ENCODE results near the gene GPRC5B. TPM values are rescaled to one million over a fixed set of nuclear protein-coding genes. Genes with fewer than 3 reads are reported as not detected.

Gene GPRC5B
- total RNA-seq, 1 donor from 2014 or later, result under 0.01 TPM

GRCh38 chr16:19892902-19893301 is 8.3 kb upstream of the GPRC5B start:
- H3K27me3 ChIP-seq (ENCODE audit: control insufficient read depth, insufficient read depth, low read length), result no peaks in the 10 kb centered on the region
- no peak overlapping the region for H3K4me3 ChIP-seq (ENCODE audit: low read depth, low read length)
- no peak for TF ChIP-seq CTCF (IDR thresholded peaks at IDR 0.05; ENCODE audit: insufficient read depth, low read length, severe bottlenecking)
- H3K36me3 ChIP-seq (ENCODE audit: control insufficient read depth, insufficient read depth, low read length), result no peaks in the 10 kb centered on the region
- FAIRE-seq (no peak), DNase-seq (ENCODE audit: low read depth) (no peak)

GRCh38 chr16:19890901-19891300 is 6.3 kb upstream of the GPRC5B start:
- Histone ChIP-seq H3K4me3 (ENCODE audit: low read depth, low read length) (no peak overlapping the region), H3K36me3 (ENCODE audit: control insufficient read depth, insufficient read depth, low read length) (no peaks in the 10 kb centered on the region), H3K27me3 (ENCODE audit: control insufficient read depth, insufficient read depth, low read length) (no peaks in the 10 kb centered on the region)
- DNase-seq (ENCODE audit: low read depth) (no peak), FAIRE-seq (no peak)
- TF ChIP-seq CTCF (IDR thresholded peaks at IDR 0.05; ENCODE audit: insufficient read depth, low read length, severe bottlenecking), result no peak

GRCh38 chr16:19888834-19889233 is 4.2 kb upstream of the GPRC5B start:
- no peak for DNase-seq (ENCODE audit: low read depth)
- TF ChIP-seq CTCF (IDR thresholded peaks at IDR 0.05; ENCODE audit: insufficient read depth, low read length, severe bottlenecking), result no peak
- FAIRE-seq, result no peak

GRCh38 chr16:19886073-19886941 is 1.7 kb upstream of the GPRC5B start:
- H3K4me3 ChIP-seq (ENCODE audit: low read depth, low read length), result no peak overlapping the region
- no peaks in the 10 kb centered on the region for H3K36me3 ChIP-seq (ENCODE audit: control insufficient read depth, insufficient read depth, low read length)
- DNase-seq (ENCODE audit: low read depth) (peak; percentile 52), FAIRE-seq (no peak)
- peak; percentile 100 for TF ChIP-seq CTCF (IDR thresholded peaks at IDR 0.05; ENCODE audit: insufficient read depth, low read length, severe bottlenecking)
- H3K27me3 ChIP-seq (ENCODE audit: control insufficient read depth, insufficient read depth, low read length), result peaks cover 17% of the 10 kb centered on the region

More at GRCh38 chr16:19888834-19889233, 4.2 kb upstream of the GPRC5B start:
- no peak overlapping the region for H3K4me3 ChIP-seq (ENCODE audit: low read depth, low read length)
- H3K36me3 ChIP-seq (ENCODE audit: control insufficient read depth, insufficient read depth, low read length), result no peaks in the 10 kb centered on the region
- peaks cover 5% of the 10 kb centered on the region for H3K27me3 ChIP-seq (ENCODE audit: control insufficient read depth, insufficient read depth, low read length)

GRCh38 chr16:19885451-19886072 is 914 bp upstream of the GPRC5B start:
- Histone ChIP-seq H3K36me3 (ENCODE audit: control insufficient read depth, insufficient read depth, low read length) (no peaks in the 10 kb centered on the region), H3K4me3 (ENCODE audit: low read depth, low read length) (peak overlapping the region; percentile 47), H3K27me3 (ENCODE audit: control insufficient read depth, insufficient read depth, low read length) (peaks cover 17% of the 10 kb centered on the region)
- TF ChIP-seq CTCF (IDR thresholded peaks at IDR 0.05; ENCODE audit: insufficient read depth, low read length, severe bottlenecking), result no peak
- FAIRE-seq, result no peak
- no peak for DNase-seq (ENCODE audit: low read depth)

All from bronchial epithelial cell (primary cell).